GM21576 (cell line): ENCODE measurements around the gene SUMF2.
A peak's percentile ranks its signal among the peaks of the same experiment; 100 is the strongest.
"Not testable (repeated sequence)": the region's sequence is repeated elsewhere in the genome, so short reads cannot be mapped to it uniquely, and the experiment has no call there.

ENCODE experiments used
- ATAC-seq: cut with Tn5 transposase; IDR thresholded peaks from one replicate; pipeline ENCODE4 v1.9.1; 2021; ENCODE audit warnings: mild to moderate bottlenecking, moderate library complexity; ENCODE audit not compliant: unreplicated experiment

The SUMF2 gene

DNA sequence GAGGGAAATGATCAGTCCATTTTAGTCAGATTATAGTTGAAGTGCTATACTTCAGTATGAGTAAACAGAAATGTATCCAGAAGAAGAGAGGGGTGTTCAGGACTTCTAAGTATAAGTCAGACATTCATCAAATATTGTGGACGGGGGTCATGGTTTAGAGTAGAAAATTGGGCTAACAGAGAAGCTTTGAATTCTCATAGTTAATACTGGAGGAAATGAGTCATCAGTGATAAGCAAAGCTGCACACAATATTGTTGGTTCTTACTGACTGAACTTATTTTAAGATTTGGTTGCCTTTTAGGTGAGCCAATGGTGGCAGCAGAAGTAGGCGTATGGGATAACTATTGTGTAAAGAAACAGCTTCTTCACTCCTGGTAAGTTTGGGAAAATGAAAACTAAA is 1.7 kb upstream of the SUMF2 start:
- no peak for ATAC-seq

- no peak for ATAC-seq
Measured at GRCh38 chr7:56063500-56063881, 595 bp upstream of the SUMF2 start.

DNA sequence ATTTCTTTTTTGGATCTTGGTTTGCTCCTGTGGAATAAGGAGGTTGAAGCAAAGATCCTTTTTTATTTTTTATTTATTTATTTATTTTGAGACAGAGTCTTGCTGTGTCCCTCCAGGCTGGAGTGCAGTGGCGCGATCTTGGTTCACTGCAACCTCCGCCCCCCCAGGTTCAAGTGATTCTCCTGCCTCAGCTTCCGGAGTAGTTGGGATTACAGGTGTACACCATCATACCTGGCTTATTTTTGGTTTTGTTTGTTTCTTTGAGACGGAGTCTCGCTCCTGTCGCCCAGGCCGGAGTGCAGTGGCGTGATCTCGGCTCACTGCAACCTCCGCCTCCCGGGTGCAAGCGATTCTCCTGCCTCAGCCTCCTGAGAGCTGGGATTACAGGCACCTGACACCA is 2.3 kb downstream of the SUMF2 start:
- ATAC-seq = not testable (repeated sequence)

- ATAC-seq = peak; percentile 77
Measured at GRCh38 chr7:56074371-56074791, 10.3 kb downstream of the SUMF2 start.

- no peak for ATAC-seq
Measured at GRCh38 chr7:56077681-56078080, 13.6 kb downstream of the SUMF2 start.

GRCh38 chr7:56078196-56078595 is 14.1 kb downstream of the SUMF2 start:
- no peak for ATAC-seq

GRCh38 chr7:56079450-56080185 is 15.5 kb downstream of the SUMF2 start:
- no peak for ATAC-seq

DNA sequence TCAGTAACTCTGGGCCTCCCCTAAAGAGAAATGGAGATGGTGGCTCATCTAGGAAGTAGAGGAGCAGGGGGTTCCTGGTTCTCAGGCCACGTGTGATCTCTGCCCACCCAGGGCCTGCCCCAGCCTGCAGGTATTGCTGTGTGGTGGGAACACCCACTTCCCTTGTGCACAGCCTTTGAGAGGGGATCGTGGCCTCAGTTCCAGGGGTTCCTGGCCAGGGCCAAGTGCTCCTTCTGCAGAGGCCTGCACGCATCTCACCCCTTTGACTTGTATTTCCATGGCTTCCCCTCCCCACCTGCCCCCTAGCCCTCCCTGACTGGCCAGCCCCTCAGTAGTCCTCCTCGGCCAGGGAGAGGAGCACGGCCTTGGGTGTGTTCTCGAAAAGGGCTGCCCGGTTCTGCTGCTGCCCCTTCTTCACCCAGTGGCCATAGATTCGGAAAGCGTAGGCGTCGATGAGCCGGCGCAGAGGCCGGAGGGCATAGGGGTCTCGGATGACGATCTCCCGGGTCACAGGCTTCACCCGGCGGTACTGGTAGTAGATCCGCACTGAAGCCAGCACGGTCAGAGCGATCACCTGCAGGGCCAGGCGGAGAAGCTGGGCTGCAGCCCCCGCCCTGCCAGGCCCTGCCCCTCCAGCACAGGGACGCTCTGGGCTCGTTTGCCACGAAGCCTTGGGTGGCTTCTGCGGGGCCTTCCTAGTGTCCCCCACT is 16.8 kb downstream of the SUMF2 start:
- ATAC-seq = not testable (repeated sequence)

DNA sequence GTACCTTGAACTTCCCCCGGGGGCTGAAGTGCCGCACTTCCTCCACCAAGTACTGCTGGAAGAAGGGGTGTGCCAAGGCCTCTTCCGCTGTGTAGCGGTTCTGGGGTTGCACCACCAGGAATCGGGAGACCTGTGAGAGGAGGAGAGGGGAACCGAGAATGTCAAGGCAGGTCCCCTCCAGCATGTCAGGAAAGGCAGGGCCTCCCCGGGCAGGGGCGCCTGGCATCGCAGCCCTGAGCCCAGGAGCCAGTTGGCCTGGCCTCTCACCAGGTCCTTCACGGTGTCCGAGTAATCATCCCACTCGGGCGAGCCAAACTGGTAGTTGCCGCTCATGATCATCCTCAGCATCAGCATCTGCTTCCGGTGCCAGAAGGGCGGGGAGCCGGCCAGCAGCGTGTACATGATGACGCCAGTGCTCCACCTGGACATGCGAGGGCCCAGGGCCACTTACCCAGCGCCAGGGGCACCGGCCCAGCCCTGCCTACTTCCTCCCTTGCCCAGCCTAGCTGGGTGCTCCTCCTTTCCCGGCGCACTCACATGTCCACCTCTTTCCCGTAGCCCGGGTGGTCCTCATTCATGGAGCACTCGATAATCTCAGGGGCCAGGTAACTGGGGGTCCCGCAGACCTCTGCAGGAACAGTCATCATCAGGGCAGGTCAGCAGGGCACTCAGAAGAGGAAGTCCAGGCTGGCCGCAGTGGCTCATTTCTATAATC is 17.7 kb downstream of the SUMF2 start:
- ATAC-seq = no peak

GRCh38 chr7:56083150-56083785 is 19.2 kb downstream of the SUMF2 start:
- ATAC-seq = no peak

DNA sequence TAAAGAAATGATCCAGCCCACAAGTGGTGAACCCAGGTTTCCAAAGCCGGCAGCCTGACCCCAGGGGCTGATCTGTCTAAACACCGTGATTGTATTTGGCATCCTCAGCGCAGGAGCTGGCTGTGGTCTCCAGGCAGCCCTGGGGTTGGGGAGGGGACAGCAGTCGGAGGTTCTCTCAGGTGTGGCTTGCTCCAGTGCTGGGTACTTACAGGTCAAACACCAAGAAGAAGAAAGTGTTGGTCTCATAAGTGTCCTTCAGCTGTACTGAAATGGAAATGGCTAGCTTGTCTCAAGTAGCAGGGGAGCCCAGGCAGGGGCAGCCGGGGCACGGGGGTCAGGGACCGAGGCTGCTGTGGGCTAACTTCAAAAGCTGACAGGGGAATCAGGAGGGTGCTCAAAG is 22.7 kb downstream of the SUMF2 start:
- ATAC-seq = no peak

DNA sequence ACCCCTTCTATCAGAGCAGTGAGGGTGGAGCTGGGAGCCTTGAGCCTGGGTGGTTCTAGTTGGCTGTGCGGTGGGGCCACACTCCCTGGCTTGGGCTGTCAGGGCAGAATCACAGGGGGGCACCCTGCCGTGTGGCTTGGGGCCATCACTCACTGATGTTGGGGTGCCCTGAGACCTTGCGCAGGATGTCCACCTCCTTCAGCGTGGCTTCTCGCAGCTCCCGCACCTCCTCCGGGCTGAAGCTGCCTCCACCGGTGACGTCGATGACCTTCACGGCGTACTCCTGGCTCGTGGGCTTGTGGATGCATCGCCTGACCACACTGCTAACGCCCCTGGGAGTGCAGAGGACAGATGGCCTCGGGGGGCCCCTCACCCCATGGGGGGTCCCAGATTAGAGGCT is 23.4 kb downstream of the SUMF2 start:
- no peak for ATAC-seq

- ATAC-seq = no peak
Measured at GRCh38 chr7:56091591-56091990, 27.5 kb downstream of the SUMF2 start.

DNA sequence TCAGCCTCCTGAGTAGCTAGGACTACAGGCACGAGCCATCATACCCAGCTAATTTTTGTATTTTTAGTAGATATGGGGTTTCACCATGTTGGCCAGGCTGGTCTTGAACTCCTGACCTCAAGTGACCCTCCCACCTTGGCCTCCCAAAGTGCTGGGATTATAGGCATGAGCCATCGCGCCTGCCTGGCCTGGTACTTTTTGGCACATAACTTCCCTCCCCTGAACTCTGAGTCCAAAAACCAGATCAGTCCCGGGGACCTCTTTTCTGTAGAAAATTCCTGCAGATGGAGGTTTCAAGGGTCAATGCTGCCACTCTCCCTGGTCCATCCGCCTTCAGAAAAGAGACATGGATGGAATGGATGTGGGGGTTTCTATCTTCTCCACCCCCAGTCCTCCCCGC is 28.3 kb downstream of the SUMF2 start:
- not testable (repeated sequence) for ATAC-seq

GRCh38 chr7:56092789-56093531 is 28.9 kb downstream of the SUMF2 start, which contains the start of gene PHKG1:
TSS of gene PHKG1 (minus strand) at chr7:56092952. CDS start at chr7:56088941, 4,011 bp downstream.
- no peak for ATAC-seq

GRCh38 chr7:56097700-56098099 is 33.6 kb downstream of the SUMF2 start:
- ATAC-seq = no peak

DNA sequence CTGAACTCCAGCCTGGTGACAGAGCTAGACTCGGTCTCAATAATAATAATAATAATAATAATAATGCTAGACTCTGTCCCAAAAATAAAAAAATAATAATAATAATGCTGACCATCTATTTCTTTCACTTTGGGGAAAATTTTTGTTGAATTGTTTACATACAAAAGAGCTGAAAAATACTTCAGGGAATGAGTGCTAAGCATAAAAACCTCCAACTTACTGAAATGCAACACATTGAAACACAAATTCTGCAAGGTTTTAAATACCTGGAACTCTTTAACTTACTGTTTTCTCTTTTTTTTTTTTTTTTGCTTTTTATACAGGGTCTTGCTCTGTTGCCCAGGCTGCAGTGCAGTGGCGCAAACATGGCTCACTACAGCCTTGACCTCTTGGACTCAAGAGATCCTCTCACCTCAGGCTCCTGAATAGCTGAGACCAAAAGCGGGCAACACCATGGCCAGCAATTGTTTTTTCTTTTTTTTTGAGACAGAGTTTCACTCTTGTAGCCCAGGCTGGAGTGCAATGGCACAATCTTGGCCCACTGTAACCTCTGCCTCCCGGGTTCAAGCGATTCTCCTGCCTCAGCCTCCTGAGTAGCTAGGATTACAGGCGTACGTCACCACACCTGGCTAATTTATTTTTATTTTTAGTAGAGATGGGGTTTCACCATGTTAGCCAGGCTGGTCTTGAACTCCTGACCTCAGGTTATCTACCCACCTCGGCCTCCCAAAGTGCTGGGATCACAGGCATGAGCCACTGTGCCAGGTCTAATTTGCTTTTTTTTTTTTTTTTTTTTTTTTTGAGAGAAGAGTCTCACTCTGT is 34.3 kb downstream of the SUMF2 start:
- not testable (repeated sequence) for ATAC-seq

DNA sequence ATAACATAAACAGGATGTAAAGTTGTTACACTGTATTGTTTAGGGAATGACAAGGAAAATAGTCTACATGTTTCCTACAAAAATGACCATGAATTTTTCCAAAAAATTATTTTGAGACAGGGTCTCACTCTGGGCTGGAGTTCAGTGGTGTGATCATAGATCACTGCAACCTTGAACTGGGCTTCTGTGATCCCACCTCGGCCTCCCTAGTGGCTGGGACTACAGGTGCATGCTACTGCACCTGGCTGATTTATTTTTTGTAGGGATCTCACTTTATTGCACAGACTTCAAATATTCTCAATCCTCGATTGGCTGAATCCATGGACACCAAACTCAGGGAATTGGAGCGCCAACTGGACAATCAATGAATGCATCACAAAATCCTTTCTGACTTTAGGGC is 35.6 kb downstream of the SUMF2 start:
- no peak for ATAC-seq

DNA sequence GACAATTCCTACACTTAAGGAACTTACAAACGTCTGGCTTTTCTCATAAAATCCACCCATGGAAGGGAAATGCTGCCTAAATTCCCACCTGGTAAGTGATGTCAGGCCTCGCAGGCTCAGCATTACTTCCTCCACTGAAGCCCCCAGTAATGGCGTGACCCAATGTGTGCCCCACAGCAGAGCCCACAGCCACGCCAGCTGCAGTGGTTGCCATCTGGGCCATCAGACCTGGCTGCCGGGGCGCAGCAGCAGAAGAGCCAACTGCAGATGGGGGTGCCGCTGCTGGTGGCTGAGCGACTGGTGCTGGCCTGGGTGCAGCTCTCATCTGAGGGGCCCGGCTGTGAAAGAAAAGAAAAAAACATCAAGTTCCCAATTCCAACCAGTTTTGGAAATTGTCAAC is 40.1 kb downstream of the SUMF2 start:
- not testable (repeated sequence) for ATAC-seq

GRCh38 chr7:56105508-56105907 is 41.4 kb downstream of the SUMF2 start:
- no peak for ATAC-seq
